GM23338 (cell line): ENCODE measurements around the gene WDR11. TPM values are rescaled to one million over a fixed set of nuclear protein-coding genes. Genes with fewer than 3 reads are reported as not detected.

Experiments used
- ATAC-seq: fragments of 200-7000 bp; cut with Tn5 transposase; 3 replicates; pipeline ENCODE4 v1.9.1; 2020
- DNase-seq: peaks from one replicate; pipeline ENCODE4 v3.0.0-alpha.2; 2015; ENCODE audit warnings: low spot score
- H2AFZ ChIP-seq: fragments of 200-600 bp; sonication (generic); 2 replicates; pipeline ENCODE4 v1.8.0; 2016; ENCODE audit warnings: antibody characterized with exemption, mild to moderate bottlenecking, moderate library complexity
- H3F3A ChIP-seq: fragments of 200-600 bp; sonication (generic); replicated peaks from 2 replicates; pipeline ENCODE4 v1.8.0; 2017; ENCODE audit warnings: antibody characterized with exemption, mixed run types, low read depth
- H3K27ac ChIP-seq: fragments of 200-600 bp; sonication (generic); 2 replicates; pipeline ENCODE4 v1.6.1; 2016; ENCODE audit warnings: low read depth
- H3K27me3 ChIP-seq: fragments of 200-600 bp; sonication (generic); 2 replicates; pipeline ENCODE4 v1.8.0; 2016; ENCODE audit warnings: mild to moderate bottlenecking, mixed run types, moderate library complexity; ENCODE audit not compliant: insufficient read depth
- H3K36me3 ChIP-seq: fragments of 200-600 bp; sonication (generic); 2 replicates; pipeline ENCODE4 v1.8.0; 2016; ENCODE audit warnings: mild to moderate bottlenecking; ENCODE audit not compliant: insufficient read depth
- H3K4me1 ChIP-seq: fragments of 200-600 bp; sonication (generic); 2 replicates; pipeline ENCODE4 v1.8.0; 2016; ENCODE audit warnings: mild to moderate bottlenecking, moderate library complexity; ENCODE audit not compliant: insufficient read depth
- H3K4me2 ChIP-seq: fragments of 200-600 bp; sonication (generic); 2 replicates; pipeline ENCODE4 v1.7.1; 2017; ENCODE audit warnings: mixed run types
- H3K4me3 ChIP-seq: fragments of 200-600 bp; sonication (generic); 2 replicates; pipeline ENCODE4 v1.6.1; 2016; ENCODE audit warnings: mixed run types
- H3K79me2 ChIP-seq: fragments of 200-600 bp; sonication (generic); replicated peaks from 2 replicates; pipeline ENCODE4 v1.8.0; 2017; ENCODE audit warnings: mild to moderate bottlenecking; ENCODE audit not compliant: insufficient read depth
- H3K9me2 ChIP-seq: fragments of 200-600 bp; sonication (generic); 2 replicates; pipeline ENCODE4 v1.8.0; 2017; ENCODE audit not compliant: insufficient read depth
- H4K20me1 ChIP-seq: fragments of 200-600 bp; sonication (generic); replicated peaks from 2 replicates; pipeline ENCODE4 v1.8.0; 2017; ENCODE audit warnings: mild to moderate bottlenecking; ENCODE audit not compliant: insufficient read depth
- H3K27ac Mint-ChIP-seq: 2 replicates; pipeline ENCODE4 v1.8.0; 2020; ENCODE audit warnings: inconsistent platforms, mild to moderate bottlenecking, moderate library complexity, mixed read lengths
- H3K27me3 Mint-ChIP-seq: 3 replicates; pipeline ENCODE4 v1.8.0; 2022; ENCODE audit warnings: low read depth, mild to moderate bottlenecking, moderate library complexity, mixed read lengths, inconsistent platforms; ENCODE audit not compliant: insufficient read depth, poor library complexity
- H3K36me3 Mint-ChIP-seq: 3 replicates; pipeline ENCODE4 v1.8.0; 2021; ENCODE audit warnings: low read depth, mild to moderate bottlenecking, inconsistent platforms, moderate library complexity, mixed read lengths
- H3K4me1 Mint-ChIP-seq: 3 replicates; pipeline ENCODE4 v1.8.0; 2020; ENCODE audit warnings: mild to moderate bottlenecking, inconsistent platforms, mixed read lengths
- H3K4me3 Mint-ChIP-seq: 3 replicates; pipeline ENCODE4 v1.8.0; 2021; ENCODE audit warnings: moderate library complexity, mild to moderate bottlenecking, inconsistent platforms, mixed read lengths
- H3K9me3 Mint-ChIP-seq: 3 replicates; pipeline ENCODE4 v1.8.0; 2020; ENCODE audit warnings: moderate library complexity, mild to moderate bottlenecking, inconsistent platforms, mixed read lengths
- CREB1 ChIP-seq: fragments of 250-450 bp; sonication (Bioruptor Pico); IDR thresholded peaks from 2 replicates; pipeline ENCODE4 v1.5.0; 2020; ENCODE audit warnings: low read depth, mild to moderate bottlenecking, moderate library complexity
- EZH2 ChIP-seq: fragments of 200-600 bp; sonication (generic); IDR thresholded peaks from one replicate; pipeline ENCODE4 v1.8.0; 2017; ENCODE audit warnings: antibody characterized with exemption, mild to moderate bottlenecking, low read depth; ENCODE audit not compliant: unreplicated experiment
- JUNB ChIP-seq: IDR thresholded peaks from one replicate; pipeline ENCODE4 v1.6.1; 2016; ENCODE audit warnings: antibody characterized with exemption; ENCODE audit not compliant: unreplicated experiment
- POLR2AphosphoS5 ChIP-seq: IDR thresholded peaks from 2 replicates; pipeline ENCODE4 v1.6.1; 2016; ENCODE audit warnings: antibody characterized with exemption, low read depth
- STAT1 ChIP-seq: IDR thresholded peaks from one replicate; pipeline ENCODE4 v1.6.1; 2016; ENCODE audit warnings: antibody characterized with exemption; ENCODE audit not compliant: unreplicated experiment
- ZNF114 ChIP-seq: fragments of 250-450 bp; sonication (Bioruptor Pico); IDR thresholded peaks from 2 replicates; pipeline ENCODE4 v1.5.0; 2020; ENCODE audit warnings: mild to moderate bottlenecking, moderate library complexity
- ZNF331 ChIP-seq: fragments of 250-450 bp; sonication (Bioruptor Pico); IDR thresholded peaks from 2 replicates; pipeline ENCODE4 v1.5.0; 2020; ENCODE audit warnings: low read depth, mild to moderate bottlenecking, moderate library complexity
- polyA plus RNA-seq: library from polyadenylated mRNA; unstranded; fragments of >200 nt; fragmentation: Nextera tagmentation; extraction: Ambion mirVana; gene quantifications from 2 replicates; pipeline ENCODE4 v1.2.1, GENCODE V29; 2016
- total RNA-seq: library from RNA; depleted of rRNA; stranded (reverse); fragments of >200 nt; shearing (Covaris generic); gene quantifications from 2 replicates; pipeline ENCODE4 v1.2.3, GENCODE V29; 2014
- TF ChIP-seq, protein P1 (sequence below): IDR thresholded peaks from one replicate; pipeline ENCODE4 v1.6.1; 2018; ENCODE audit warnings: antibody characterized with exemption; ENCODE audit not compliant: unreplicated experiment
- TF ChIP-seq, protein P2 (sequence below), 2 experiments: fragments of 200-600 bp in 1 of 2; sonication (generic) in 1 of 2; conservative IDR thresholded peaks; 2 replicates each; pipeline versions ENCODE4 v1.5.1 to v1.6.1; 2016 to 2017; ENCODE audit warnings: antibody characterized with exemption in 2 of 2, low read depth in 2 of 2, mild to moderate bottlenecking in 2 of 2, moderate library complexity in 1 of 2
- TF ChIP-seq, protein P3 (sequence below): IDR thresholded peaks from 2 replicates; pipeline ENCODE4 v1.6.1; 2016; ENCODE audit warnings: antibody characterized with exemption

The WDR11 gene
- total and polyA plus RNA-seq, 2 experiments from 2014 or later: 19.7 to 74.4 TPM

DNA sequence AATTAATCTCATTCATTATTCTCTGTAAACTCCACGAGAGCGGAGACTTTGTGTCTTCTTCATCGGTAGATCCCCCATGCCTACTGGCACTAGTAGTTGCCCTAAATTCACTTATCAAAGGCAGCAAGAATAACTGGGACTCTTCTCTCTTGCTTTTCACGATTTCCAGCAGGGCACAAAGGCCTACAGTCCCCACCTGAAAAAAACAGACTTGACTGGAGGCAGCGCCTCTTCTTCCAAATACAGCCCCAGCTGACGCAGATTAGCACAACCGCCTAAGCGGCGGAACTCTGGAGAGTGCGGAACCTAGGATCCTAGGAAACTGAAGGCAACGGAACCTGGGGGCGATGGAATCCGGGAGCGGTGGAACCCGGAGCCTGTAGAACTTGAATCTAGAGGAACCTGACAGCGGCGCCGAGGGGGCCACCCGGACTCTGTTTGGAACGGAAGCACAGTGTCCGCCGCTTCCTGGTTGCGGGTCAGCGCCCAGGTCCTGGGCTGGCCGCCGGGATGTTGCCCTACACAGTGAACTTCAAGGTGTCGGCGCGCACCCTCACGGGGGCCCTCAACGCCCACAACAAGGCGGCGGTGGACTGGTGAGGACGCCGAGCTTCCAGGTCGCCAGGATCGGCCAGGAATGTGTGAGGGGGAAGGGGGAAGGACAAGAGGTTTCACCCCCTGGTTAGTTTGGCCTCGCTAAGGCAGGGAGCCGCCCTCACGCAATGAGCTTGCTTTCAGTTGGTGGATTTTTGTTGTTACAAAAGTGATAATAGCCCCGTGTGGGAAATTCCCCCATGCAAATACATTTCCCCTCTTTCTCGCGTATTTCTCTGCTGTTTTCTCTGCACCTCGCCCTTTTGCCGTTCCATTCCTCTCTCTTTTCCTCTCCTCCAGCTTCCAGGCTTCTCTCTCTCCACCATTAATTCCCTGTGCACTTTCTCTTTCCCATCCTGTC lies at the start of gene WDR11 (continued):
- TF ChIP-seq, protein P1, sequence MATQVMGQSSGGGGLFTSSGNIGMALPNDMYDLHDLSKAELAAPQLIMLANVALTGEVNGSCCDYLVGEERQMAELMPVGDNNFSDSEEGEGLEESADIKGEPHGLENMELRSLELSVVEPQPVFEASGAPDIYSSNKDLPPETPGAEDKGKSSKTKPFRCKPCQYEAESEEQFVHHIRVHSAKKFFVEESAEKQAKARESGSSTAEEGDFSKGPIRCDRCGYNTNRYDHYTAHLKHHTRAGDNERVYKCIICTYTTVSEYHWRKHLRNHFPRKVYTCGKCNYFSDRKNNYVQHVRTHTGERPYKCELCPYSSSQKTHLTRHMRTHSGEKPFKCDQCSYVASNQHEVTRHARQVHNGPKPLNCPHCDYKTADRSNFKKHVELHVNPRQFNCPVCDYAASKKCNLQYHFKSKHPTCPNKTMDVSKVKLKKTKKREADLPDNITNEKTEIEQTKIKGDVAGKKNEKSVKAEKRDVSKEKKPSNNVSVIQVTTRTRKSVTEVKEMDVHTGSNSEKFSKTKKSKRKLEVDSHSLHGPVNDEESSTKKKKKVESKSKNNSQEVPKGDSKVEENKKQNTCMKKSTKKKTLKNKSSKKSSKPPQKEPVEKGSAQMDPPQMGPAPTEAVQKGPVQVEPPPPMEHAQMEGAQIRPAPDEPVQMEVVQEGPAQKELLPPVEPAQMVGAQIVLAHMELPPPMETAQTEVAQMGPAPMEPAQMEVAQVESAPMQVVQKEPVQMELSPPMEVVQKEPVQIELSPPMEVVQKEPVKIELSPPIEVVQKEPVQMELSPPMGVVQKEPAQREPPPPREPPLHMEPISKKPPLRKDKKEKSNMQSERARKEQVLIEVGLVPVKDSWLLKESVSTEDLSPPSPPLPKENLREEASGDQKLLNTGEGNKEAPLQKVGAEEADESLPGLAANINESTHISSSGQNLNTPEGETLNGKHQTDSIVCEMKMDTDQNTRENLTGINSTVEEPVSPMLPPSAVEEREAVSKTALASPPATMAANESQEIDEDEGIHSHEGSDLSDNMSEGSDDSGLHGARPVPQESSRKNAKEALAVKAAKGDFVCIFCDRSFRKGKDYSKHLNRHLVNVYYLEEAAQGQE: peak; percentile 9

DNA sequence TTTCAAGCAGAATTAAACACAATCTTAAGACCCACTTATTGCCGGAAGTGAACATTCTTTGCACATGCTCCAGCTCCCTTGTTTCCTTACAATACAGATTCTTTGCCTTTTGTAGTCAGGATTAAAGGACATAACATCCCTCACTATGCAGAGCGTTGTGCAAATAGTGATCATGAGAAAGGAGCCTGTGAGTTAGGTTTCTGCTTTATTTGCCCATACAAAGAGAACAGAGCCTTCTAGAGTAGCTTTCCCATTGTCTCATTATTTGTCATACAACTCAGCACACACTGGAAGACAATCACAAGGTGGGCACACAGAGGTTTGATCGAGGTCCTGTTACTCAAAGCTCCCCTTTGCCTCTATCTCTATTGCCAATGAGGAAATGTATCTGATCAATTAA lies 48.2 kb upstream of the WDR11 start:
- Mint-ChIP-seq H3K9me3 (peaks cover 8% of the 10 kb centered on the region), H3K36me3 (peaks cover 6% of the 10 kb centered on the region), H3K27me3 (peaks cover 5% of the 10 kb centered on the region), H3K27ac (no peak overlapping the region), H3K4me3 (no peak overlapping the region), H3K4me1 (peaks cover 37% of the 10 kb centered on the region)
- Histone ChIP-seq H3K79me2 (no peaks in the 10 kb centered on the region), H2AFZ (no peak overlapping the region), H3K27ac (no peak overlapping the region), H3K36me3 (no peaks in the 10 kb centered on the region), H3K9me2 (peaks cover 4% of the 10 kb centered on the region; the same call in 1 of the 2 replicates), H3K4me3 (no peak overlapping the region), H3K27me3 (no peaks in the 10 kb centered on the region), H4K20me1 (no peaks in the 10 kb centered on the region), H3K4me1 (peaks cover 20% of the 10 kb centered on the region), H3K4me2 (no peak overlapping the region), H3F3A (peaks cover 5% of the 10 kb centered on the region; the same call in 1 of the 2 replicates)
- ATAC-seq: no peak
- TF ChIP-seq EZH2 (no peak), POLR2AphosphoS5 (no peak), ZNF331 (CRISPR knock-in tag) (no peak), CREB1 (CRISPR knock-in tag) (no peak), JUNB (no peak), STAT1 (no peak), ZNF114 (CRISPR knock-in tag) (no peak)
- TF ChIP-seq, protein P2, sequence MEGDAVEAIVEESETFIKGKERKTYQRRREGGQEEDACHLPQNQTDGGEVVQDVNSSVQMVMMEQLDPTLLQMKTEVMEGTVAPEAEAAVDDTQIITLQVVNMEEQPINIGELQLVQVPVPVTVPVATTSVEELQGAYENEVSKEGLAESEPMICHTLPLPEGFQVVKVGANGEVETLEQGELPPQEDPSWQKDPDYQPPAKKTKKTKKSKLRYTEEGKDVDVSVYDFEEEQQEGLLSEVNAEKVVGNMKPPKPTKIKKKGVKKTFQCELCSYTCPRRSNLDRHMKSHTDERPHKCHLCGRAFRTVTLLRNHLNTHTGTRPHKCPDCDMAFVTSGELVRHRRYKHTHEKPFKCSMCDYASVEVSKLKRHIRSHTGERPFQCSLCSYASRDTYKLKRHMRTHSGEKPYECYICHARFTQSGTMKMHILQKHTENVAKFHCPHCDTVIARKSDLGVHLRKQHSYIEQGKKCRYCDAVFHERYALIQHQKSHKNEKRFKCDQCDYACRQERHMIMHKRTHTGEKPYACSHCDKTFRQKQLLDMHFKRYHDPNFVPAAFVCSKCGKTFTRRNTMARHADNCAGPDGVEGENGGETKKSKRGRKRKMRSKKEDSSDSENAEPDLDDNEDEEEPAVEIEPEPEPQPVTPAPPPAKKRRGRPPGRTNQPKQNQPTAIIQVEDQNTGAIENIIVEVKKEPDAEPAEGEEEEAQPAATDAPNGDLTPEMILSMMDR (conservative IDR thresholded peaks at IDR 0.05; ENCODE audit: low read depth in 2 of 2): no peak
- TF ChIP-seq, protein P1: no peak
- TF ChIP-seq, protein P3, sequence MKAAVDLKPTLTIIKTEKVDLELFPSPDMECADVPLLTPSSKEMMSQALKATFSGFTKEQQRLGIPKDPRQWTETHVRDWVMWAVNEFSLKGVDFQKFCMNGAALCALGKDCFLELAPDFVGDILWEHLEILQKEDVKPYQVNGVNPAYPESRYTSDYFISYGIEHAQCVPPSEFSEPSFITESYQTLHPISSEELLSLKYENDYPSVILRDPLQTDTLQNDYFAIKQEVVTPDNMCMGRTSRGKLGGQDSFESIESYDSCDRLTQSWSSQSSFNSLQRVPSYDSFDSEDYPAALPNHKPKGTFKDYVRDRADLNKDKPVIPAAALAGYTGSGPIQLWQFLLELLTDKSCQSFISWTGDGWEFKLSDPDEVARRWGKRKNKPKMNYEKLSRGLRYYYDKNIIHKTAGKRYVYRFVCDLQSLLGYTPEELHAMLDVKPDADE: no peak
- DNase-seq: no peak
